LNCaP clone FGC (cell line): ENCODE measurements around the gene BLMH.

Experiments
- DNase-seq: peaks from one replicate; pipeline ENCODE4 v3.0.0-alpha.2; 2011; ENCODE audit warnings: low read depth
- H3K4me3 ChIP-seq: 2 replicates; pipeline ENCODE4 v1.5.1; 2011; ENCODE audit warnings: mild to moderate bottlenecking, low read depth, low read length, control low read depth
- TF ChIP-seq, protein P1 (sequence below): IDR thresholded peaks from 2 replicates; pipeline ENCODE4 v1.5.1; 2012; ENCODE audit warnings: mild to moderate bottlenecking; ENCODE audit not compliant: control insufficient read depth, insufficient read depth; ENCODE audit errors: extremely low read depth

The BLMH gene

DNA sequence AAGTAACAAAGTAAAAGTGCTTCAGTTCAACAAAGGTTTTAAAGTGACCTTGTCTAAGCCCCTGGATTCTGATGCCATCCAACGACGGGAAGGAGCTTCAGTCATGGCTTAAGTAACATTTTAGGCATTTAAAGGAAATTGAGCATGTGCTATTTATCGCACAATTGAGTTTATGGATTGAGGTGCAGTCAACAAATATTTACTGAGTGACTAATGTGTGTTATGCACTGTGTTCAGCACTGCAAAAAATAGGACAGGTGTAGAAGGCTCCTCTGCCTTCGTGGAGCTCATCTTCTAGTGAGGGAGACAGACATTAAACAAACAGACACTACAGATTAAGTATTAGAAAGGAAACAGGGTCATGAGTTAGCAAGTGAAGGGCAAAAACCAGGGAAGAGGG, 29.6 kb upstream of the BLMH start:
- DNase-seq = no peak
- H3K4me3 ChIP-seq = no peak overlapping the region
- TF ChIP-seq, protein P1, sequence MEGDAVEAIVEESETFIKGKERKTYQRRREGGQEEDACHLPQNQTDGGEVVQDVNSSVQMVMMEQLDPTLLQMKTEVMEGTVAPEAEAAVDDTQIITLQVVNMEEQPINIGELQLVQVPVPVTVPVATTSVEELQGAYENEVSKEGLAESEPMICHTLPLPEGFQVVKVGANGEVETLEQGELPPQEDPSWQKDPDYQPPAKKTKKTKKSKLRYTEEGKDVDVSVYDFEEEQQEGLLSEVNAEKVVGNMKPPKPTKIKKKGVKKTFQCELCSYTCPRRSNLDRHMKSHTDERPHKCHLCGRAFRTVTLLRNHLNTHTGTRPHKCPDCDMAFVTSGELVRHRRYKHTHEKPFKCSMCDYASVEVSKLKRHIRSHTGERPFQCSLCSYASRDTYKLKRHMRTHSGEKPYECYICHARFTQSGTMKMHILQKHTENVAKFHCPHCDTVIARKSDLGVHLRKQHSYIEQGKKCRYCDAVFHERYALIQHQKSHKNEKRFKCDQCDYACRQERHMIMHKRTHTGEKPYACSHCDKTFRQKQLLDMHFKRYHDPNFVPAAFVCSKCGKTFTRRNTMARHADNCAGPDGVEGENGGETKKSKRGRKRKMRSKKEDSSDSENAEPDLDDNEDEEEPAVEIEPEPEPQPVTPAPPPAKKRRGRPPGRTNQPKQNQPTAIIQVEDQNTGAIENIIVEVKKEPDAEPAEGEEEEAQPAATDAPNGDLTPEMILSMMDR = no peak

DNA sequence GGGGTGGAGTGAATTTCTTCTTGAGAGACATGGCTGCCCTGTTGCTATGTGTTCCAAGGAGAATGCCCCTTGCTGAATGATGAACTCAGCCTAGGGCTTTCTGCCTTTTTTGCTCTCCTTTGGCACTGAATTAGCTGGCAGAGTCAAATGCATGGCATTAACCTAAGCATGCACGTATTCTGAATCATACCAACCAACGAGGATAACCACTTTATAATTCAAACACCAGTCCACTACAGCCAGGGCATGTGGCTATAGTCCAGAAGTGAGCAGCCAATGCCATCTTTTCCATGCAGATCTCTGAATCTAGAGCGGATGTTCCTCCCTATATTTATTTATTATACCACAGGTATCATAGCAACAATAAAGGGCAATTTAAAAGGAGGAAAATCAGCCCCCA, 26.4 kb upstream of the BLMH start:
- TF ChIP-seq, protein P1 = no peak
- no peak for DNase-seq
- no peak overlapping the region for H3K4me3 ChIP-seq

DNA sequence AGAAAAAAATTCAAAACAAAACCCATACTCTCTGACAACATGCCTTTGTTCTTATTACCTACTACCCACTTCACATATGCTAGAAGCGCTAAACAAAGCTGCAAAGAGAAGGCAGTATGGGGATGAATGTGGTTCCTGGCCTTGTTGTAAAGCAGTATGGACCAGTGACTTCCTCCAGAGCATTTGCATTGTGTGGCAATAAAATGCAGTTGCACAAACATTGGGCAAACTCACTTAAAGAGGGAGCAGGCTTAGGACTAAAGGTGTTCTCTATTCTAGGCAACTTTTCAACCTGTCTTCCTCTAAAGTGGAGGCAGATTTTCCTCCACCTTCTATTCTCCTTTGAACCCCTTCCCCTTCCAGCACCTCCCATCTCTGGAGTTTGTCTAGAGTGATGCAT, 25.0 kb upstream of the BLMH start:
- TF ChIP-seq, protein P1 = no peak
- H3K4me3 ChIP-seq = no peak overlapping the region
- DNase-seq = no peak

DNA sequence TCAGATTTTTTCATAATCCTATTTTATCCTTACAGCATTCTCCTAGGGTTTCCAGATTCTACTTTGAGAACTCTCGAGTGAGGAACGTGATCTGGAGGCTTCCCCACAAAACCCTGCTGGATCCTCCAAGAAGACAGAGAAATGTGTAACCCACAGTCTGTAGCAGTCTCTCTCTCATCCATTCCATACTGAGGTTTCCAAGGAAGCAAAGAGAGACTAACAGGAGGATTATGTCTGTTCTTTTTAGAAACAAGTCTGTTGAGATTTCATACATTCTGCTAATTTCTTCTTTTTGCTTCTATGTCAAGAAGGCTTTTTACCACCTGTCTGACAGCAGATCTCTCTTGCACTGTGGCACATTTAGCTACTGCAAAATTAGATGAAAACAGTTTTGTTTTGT, 23.4 kb upstream of the BLMH start:
- TF ChIP-seq, protein P1 = no peak

DNA sequence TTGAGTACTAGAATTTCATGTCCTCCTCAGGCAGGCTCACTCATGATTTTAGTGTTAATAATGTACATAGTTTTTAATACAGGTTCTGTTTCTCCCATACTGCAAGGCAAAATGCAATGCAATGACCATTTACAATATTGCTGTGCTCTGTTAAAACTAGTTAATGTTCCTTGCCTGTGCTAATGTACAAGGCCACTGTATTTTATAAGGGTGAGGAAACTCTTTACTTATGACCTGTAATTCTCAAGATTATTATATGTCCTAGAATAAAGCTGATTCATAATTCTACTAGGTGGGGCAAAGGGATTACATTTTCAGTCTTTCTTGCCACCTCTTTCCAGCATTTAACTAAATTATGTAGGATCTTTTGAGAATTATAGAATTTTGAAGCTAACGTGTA, 22.7 kb upstream of the BLMH start:
- no peak overlapping the region for H3K4me3 ChIP-seq
- TF ChIP-seq, protein P1 = no peak
- DNase-seq = no peak

More for the DNA sequence above, 23.4 kb upstream of the BLMH start:
- no peak for DNase-seq
- no peak overlapping the region for H3K4me3 ChIP-seq

DNA sequence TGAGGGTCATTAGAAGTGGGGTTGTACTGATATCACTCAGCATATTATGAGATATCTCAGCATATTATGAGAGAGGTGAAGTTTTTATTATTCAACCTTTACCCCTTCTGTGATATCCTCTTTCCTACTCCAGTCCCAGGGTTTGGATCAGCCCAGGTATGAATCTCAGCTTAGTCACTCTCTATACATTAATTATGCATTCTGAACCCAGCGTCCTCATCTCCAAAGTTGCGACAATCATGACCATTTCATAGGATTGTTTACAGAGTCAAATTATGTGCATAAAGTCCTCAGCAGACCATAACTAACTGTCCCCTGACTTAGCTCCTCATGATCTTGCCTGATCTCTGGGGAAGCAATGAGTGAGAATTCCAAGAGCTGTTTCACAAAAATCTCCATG, 20.5 kb upstream of the BLMH start:
- DNase-seq = no peak
- TF ChIP-seq, protein P1 = no peak
- H3K4me3 ChIP-seq = no peak overlapping the region

DNA sequence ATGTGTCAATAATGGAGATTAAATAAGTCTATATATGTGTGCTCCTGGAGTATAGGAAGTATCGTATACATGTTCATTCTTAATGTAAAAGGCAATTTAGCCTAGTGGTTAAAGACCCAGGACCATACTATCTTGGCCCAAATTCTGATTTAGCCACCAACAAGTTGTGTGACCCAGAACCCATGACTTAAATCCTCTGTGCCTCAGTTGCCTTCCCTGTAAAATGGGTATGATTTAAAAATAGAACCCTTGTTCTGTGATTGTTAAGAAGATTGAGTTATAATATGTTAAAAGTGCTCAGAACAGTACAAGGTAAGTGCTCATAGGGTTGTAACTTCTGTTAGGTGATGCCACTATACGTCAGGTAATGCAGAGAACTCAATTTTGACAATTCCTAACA, 18.8 kb upstream of the BLMH start:
- TF ChIP-seq, protein P1 = no peak
- no peak for DNase-seq
- no peak overlapping the region for H3K4me3 ChIP-seq
